IMR-90 (cell line): ENCODE measurements around the gene SIM2.

Experiments used
- CHD1 ChIP-seq: IDR thresholded peaks from 2 replicates; pipeline ENCODE4 v1.6.1; 2012; ENCODE audit warnings: low read depth, low read length, improper control_type of control experiment
- CTCF ChIP-seq: conservative IDR thresholded peaks from 2 replicates; pipeline ENCODE4 v1.5.1; 2012; ENCODE audit warnings: mild to moderate bottlenecking, low read depth, low read length, improper control_type of control experiment
- MXI1 ChIP-seq: IDR thresholded peaks from 2 replicates; pipeline ENCODE4 v1.6.1; 2012; ENCODE audit warnings: low read depth, mild to moderate bottlenecking, low read length, moderate library complexity, borderline replicate concordance
- POLR2A ChIP-seq: IDR thresholded peaks from 2 replicates; pipeline ENCODE4 v1.6.1; 2012; ENCODE audit warnings: mild to moderate bottlenecking, low read depth, low read length
- RAD21 ChIP-seq: IDR thresholded peaks from 2 replicates; pipeline ENCODE4 v1.6.1; 2012; ENCODE audit warnings: low read length, improper control_type of control experiment
- SMC3 ChIP-seq: fragments of 150-350 bp; IDR thresholded peaks from 2 replicates; pipeline ENCODE4 v1.6.1; 2016; ENCODE audit warnings: low read depth, mild to moderate bottlenecking, antibody characterized with exemption, low read length, moderate library complexity

GRCh38 chr21:36661511-36662309 is 37.2 kb upstream of the SIM2 start:
- no peak for TF ChIP-seq POLR2A
- TF ChIP-seq CTCF = peak; percentile 67
- no peak for TF ChIP-seq CHD1
- peak; percentile 65 for TF ChIP-seq SMC3
- no peak for TF ChIP-seq MXI1
- peak; percentile 67 for TF ChIP-seq RAD21
